Tibial nerve (tissue), 4 donors: ENCODE results near the gene TBXAS1. TPM values are rescaled to one million over a fixed set of nuclear protein-coding genes. Genes with fewer than 3 reads are reported as not detected.

Experiments
- DNase-seq, 2 donors: peaks; one replicate each; pipeline ENCODE4 v3.0.0-alpha.2; 2019; ENCODE audit warnings: low spot score in 2 of 2
- H3K27ac ChIP-seq, 4 donors: fragments of 200-600 bp; sonication (generic) in 3 of 4; one replicate each; pipeline ENCODE4 v1.5.1; 2017 to 2019; ENCODE audit warnings: mild to moderate bottlenecking in 1 of 4
- H3K27me3 ChIP-seq, 2 donors: fragments of 200-600 bp; sonication (generic) in 1 of 2; one replicate each; pipeline versions ENCODE4 v1.5.1 to v1.6.0; 2017 to 2019
- H3K36me3 ChIP-seq, 3 donors: fragments of 200-600 bp; sonication (generic); one replicate each; pipeline ENCODE4 v1.5.1; 2018 to 2019
- H3K4me1 ChIP-seq, 4 donors: fragments of 200-600 bp; sonication (generic) in 3 of 4; one replicate each; pipeline ENCODE4 v1.5.1; 2017 to 2019
- H3K4me3 ChIP-seq, 4 donors: fragments of 200-600 bp; sonication (generic) in 3 of 4; one replicate each; pipeline ENCODE4 v1.5.1; 2017 to 2019; ENCODE audit warnings: mild to moderate bottlenecking in 1 of 4, moderate library complexity in 1 of 4
- H3K9me3 ChIP-seq, 4 donors: fragments of 200-600 bp; sonication (generic) in 3 of 4; one replicate each; pipeline ENCODE4 v1.5.1; 2017 to 2019
- EP300 ChIP-seq, 2 donors: sonication (generic); formaldehyde crosslinking; IDR thresholded peaks; one replicate each; pipeline ENCODE4 v1.6.1; 2017; ENCODE audit warnings: antibody characterized with exemption in 2 of 2, mild to moderate bottlenecking in 1 of 2
- POLR2A ChIP-seq, 2 donors: fragments of 450-650 bp; IDR thresholded peaks; one replicate each; pipeline ENCODE4 v1.6.1; 2017; ENCODE audit warnings: antibody characterized with exemption in 2 of 2, mild to moderate bottlenecking in 2 of 2, moderate library complexity in 2 of 2
- WGBS, 2 donors: methylation state at CpG; one replicate each; pipeline ENCODE4 v1.1.5; 2018; 5-methylcytosine and 5-hydroxymethylcytosine counted together
- total RNA-seq, 4 donors: library from RNA; depleted of rRNA; stranded (reverse); fragments of >200 nt; gene quantifications; one replicate each; pipeline ENCODE4 v1.1.0, GENCODE V29; 2016
- TF ChIP-seq, protein P1 (sequence below), 5 experiments: fragments of 200-600 bp in 3 of 5; fragments of 450-650 bp in 2 of 5; sonication (generic) in 3 of 5; IDR thresholded peaks; one replicate each; pipeline ENCODE4 v1.5.1; 2016 to 2019; ENCODE audit warnings: antibody characterized with exemption in 5 of 5, mild to moderate bottlenecking in 3 of 5, moderate library complexity in 2 of 5

TBXAS1 gene
- total RNA-seq, 4 donors from 2014 or later, result 19.0 to 80.4 (median 30.5) TPM

DNA sequence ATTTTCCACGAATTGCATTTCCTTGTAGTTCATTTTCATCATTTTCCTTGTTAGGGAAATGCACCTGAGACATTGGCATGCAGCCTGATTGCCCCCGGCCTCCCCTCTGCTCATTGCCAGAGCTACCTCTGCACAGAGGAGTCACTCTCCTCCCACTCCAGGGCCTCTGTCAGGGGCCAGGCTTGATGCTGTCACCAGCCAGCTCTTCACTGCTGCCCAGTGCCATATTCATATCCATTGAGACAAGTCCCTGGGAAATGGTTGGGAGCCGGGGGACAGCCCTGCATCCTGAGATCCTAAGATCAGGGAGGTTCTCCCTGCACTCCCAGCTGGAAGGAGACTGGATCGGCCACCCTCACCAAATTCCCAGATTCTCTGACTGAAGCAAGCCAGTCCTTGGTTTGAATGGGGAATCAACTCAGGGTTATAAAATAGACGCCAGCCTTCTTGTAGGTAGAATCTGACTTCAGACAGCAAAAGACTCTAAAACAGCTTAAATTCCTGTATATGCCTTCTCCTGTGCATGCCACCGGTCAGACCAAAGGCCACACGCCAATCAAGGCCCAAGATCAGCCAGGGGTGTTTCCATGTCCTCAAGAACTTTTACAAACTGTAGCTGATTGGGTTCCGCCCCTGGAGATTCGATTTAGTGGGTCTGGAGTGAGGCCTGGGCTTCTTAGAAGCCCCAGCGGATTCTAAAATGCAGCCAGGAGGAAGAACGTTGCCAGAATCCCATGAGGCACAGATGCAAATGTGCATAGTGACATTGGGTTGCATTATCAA is 147.2 kb downstream of the TBXAS1 start:
- Histone ChIP-seq H3K27ac (no peak overlapping the region), H3K9me3 (no peaks in the 10 kb centered on the region), H3K4me3 (no peak overlapping the region), H3K4me1 (no peaks in the 10 kb centered on the region), H3K36me3 (no peaks in the 10 kb centered on the region), H3K27me3 (no peaks in the 10 kb centered on the region)
- WGBS, 2 donors, result 77 to 82% methylated on average over 11 of the region's 11 CpGs
- no peak for TF ChIP-seq POLR2A (IDR thresholded peaks at IDR 0.05)
- DNase-seq, result no peak

DNA sequence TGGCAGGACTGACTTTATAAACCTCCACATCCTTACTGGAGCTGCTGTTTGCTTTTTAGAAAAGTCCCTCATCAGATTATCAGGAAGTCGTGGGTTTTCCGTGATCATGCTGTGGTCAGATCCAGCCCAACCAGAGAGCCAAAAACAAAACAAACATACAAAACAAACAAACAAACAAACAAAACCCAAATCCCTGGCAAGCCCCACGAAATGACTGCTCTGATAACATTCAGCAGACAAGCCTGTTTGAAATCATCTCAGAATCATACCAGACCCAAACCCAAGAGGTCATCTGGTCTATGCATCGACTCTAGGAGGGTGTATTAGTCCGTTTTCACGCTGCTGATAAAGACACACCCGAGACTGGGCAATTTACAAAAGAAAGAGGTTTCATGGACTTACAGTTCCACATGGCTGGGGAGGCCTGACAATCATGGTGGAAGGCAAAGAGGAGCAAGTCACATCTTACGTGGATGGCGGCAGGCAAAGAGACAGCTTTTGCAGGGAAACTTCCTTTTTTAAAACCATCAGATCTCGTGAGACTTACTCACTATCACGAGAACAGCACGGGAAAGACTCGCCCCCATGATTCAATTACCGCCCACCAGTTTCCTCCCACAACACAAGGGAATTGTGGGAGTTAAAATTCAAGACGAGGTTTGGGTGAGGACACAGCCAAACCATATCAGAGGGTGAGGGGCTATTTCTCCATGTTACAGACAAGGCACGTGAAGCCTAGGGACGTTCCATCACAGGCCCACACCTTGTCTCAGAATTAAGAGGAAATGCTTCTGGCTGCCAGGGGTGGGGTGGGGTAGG is 148.0 kb downstream of the TBXAS1 start:
- H3K27ac ChIP-seq, result no peak overlapping the region
- no peak overlapping the region for H3K4me3 ChIP-seq
- H3K9me3 ChIP-seq, result no peaks in the 10 kb centered on the region
- TF ChIP-seq, protein P1, sequence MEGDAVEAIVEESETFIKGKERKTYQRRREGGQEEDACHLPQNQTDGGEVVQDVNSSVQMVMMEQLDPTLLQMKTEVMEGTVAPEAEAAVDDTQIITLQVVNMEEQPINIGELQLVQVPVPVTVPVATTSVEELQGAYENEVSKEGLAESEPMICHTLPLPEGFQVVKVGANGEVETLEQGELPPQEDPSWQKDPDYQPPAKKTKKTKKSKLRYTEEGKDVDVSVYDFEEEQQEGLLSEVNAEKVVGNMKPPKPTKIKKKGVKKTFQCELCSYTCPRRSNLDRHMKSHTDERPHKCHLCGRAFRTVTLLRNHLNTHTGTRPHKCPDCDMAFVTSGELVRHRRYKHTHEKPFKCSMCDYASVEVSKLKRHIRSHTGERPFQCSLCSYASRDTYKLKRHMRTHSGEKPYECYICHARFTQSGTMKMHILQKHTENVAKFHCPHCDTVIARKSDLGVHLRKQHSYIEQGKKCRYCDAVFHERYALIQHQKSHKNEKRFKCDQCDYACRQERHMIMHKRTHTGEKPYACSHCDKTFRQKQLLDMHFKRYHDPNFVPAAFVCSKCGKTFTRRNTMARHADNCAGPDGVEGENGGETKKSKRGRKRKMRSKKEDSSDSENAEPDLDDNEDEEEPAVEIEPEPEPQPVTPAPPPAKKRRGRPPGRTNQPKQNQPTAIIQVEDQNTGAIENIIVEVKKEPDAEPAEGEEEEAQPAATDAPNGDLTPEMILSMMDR (IDR thresholded peaks at IDR 0.05), result no peak
- TF ChIP-seq EP300 (IDR thresholded peaks at IDR 0.05) (no peak), POLR2A (IDR thresholded peaks at IDR 0.05) (no peak)
- no peaks in the 10 kb centered on the region for H3K4me1 ChIP-seq
- DNase-seq, result no peak
- no peaks in the 10 kb centered on the region for H3K36me3 ChIP-seq
- H3K27me3 ChIP-seq, result no peaks in the 10 kb centered on the region
- WGBS, 2 donors, result 78% methylated on average over 17 of the region's 17 CpGs

DNA sequence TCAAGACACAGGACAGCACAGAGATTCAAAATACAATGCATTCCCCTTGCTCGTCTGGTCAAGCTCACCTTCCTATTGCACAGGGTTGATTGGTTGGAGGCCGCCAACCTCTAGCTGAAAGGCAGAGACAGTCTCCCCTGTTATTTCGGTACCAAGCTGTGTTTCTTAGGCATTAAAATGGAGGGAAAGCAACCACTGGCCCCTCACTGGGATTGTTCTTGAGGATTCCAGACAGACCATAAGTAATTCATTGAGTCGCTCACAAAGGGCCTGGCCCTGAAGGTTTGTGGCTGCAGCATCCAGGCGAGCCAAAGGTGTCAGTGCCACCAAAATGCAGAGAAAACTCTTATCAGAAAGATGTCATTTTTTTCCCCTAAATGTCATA is 152.4 kb downstream of the TBXAS1 start:
- Histone ChIP-seq H3K9me3 (no peaks in the 10 kb centered on the region), H3K27ac (no peak overlapping the region)

DNA sequence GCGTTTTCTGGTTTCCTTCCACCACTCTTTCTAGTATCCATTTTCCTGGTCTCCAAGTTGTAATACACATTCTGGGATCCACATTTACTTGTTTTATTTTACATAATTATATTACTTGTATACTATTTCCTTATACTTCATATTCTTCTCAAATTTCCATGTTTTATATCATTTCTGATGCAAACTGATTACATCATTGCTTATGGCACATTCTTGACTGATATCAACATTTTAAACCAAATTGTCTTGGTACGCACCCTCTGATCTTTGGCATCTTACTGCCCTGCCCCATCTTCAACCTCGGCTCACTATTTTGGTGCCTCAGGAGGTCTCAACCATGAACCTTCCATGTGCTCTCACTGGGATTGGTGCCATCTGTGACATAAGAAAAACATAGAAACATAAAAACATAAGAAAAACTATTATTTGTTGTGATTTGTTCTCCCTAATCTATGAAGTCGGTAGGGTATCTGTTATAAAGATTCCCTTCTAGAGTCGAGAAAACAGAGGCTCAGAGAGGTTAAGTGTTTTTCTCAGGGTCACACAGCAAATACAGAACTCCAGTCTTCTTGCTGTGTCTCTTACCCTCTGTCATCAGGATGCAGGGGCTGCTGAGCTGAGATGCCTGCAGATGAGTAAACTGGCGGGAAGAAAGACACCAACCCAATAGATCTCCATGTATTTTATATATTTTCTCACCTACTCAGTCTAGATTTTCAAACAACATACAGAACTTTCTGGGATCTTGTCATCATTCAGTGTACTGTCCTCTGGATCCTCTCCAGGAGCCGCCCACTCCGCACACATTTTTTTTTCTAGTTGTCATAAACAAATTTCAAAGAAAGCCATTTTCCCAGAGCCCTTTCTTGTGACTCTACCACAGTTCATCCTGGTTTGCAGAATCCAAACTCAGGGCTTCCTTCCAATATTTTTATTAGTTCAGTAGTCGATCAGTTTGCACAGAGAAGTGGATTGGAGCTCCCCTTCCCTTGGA is 154.2 kb downstream of the TBXAS1 start:
- no peaks in the 10 kb centered on the region for H3K27me3 ChIP-seq
- no peak overlapping the region for H3K27ac ChIP-seq
- H3K4me3 ChIP-seq, result no peak overlapping the region
- H3K4me1 ChIP-seq, result no peaks in the 10 kb centered on the region
- TF ChIP-seq, protein P1 (IDR thresholded peaks at IDR 0.05), result no peak
- TF ChIP-seq POLR2A (IDR thresholded peaks at IDR 0.05) (no peak), EP300 (IDR thresholded peaks at IDR 0.05) (no peak)
- WGBS, 2 donors, result 62 to 68% methylated on average over 9 of the region's 9 CpGs
- H3K36me3 ChIP-seq, result no peaks in the 10 kb centered on the region
- no peaks in the 10 kb centered on the region for H3K9me3 ChIP-seq
- DNase-seq, result no peak

More for the DNA sequence above, 152.4 kb downstream of the TBXAS1 start:
- Histone ChIP-seq H3K27me3 (no peaks in the 10 kb centered on the region), H3K4me1 (no peaks in the 10 kb centered on the region), H3K36me3 (no peaks in the 10 kb centered on the region), H3K4me3 (no peak overlapping the region)
- TF ChIP-seq EP300 (IDR thresholded peaks at IDR 0.05) (no peak), POLR2A (IDR thresholded peaks at IDR 0.05) (no peak)
- TF ChIP-seq, protein P1 (IDR thresholded peaks at IDR 0.05), result no peak
- DNase-seq, result no peak
- WGBS, 2 donors, result 87 to 91% methylated on average over 5 of the region's 5 CpGs
